B cell (primary cell): Measurements from ENCODE around the gene BCL7C. TPM values are rescaled to one million over a fixed set of nuclear protein-coding genes. Genes with fewer than 3 reads are reported as not detected.

Source experiments
- ATAC-seq: fragments of 200-7000 bp; cut with Tn5 transposase; one replicate; pipeline ENCODE4 v1.10.0; 2021; ENCODE audit warnings: low read depth, mild to moderate bottlenecking, moderate number of reproducible peaks, moderate library complexity
- CTCF ChIA-PET: fragments of 350-600 bp; sonication (Branson Sonifier 250); formaldehyde crosslinking; loops from one replicate; lab custom pipeline; 2021; ENCODE audit warnings: antibody characterized with exemption, inconsistent platforms; lab: Charles Lee
- POLR2A ChIA-PET: fragments of 350-600 bp; sonication (Branson Sonifier 250); formaldehyde crosslinking; loops from one replicate; lab custom pipeline; 2021; ENCODE audit warnings: antibody characterized with exemption; lab: Charles Lee
- DNase-seq: peaks from one replicate; pipeline ENCODE4 v3.0.0; 2013
- H2AFZ ChIP-seq: 2 replicates; pipeline ENCODE4 v1.6.1; 2012; ENCODE audit warnings: mild to moderate bottlenecking, low read depth, low read length; ENCODE audit not compliant: insufficient read depth, poor library complexity, severe bottlenecking
- H3K27ac ChIP-seq, 2 donors: 1 replicate in 1 of 2; 2 replicates in 1 of 2; pipeline ENCODE4 v1.5.1; 2012 to 2013; ENCODE audit warnings: low read length in 2 of 2, mild to moderate bottlenecking in 2 of 2, moderate library complexity in 1 of 2
- H3K27me3 ChIP-seq, 4 experiments: fragments of 200-600 bp in 1 of 4; sonication (generic) in 1 of 4; replicated peaks in 1 of 4; 1 replicate in 2 of 4; 2 replicates in 2 of 4; pipeline versions ENCODE4 v1.6.1 to v1.7.0; 2013 to 2016; ENCODE audit warnings: low read length in 3 of 4, mild to moderate bottlenecking in 2 of 4, mixed read lengths in 1 of 4, moderate library complexity in 1 of 4; ENCODE audit not compliant: insufficient read depth in 4 of 4, control insufficient read depth in 3 of 4; ENCODE audit errors: control extremely low read depth in 1 of 4
- H3K36me3 ChIP-seq, 2 experiments: replicated peaks in 1 of 2; 1 replicate in 1 of 2; 2 replicates in 1 of 2; pipeline versions ENCODE4 v1.6.1 to v1.7.1; 2013; ENCODE audit warnings: low read length in 1 of 2; ENCODE audit not compliant: insufficient read depth in 2 of 2, control insufficient read depth in 1 of 2; ENCODE audit errors: control extremely low read depth in 1 of 2, extremely low read depth in 1 of 2
- H3K4me1 ChIP-seq, 2 donors: fragments of 200-600 bp in 1 of 2; sonication (generic) in 1 of 2; 1 replicate in 1 of 2; 2 replicates in 1 of 2; pipeline versions ENCODE4 v1.5.1 to v1.6.1; 2013 to 2017; ENCODE audit warnings: low read length in 2 of 2; ENCODE audit not compliant: control insufficient read depth in 2 of 2, insufficient read depth in 2 of 2
- H3K4me2 ChIP-seq: replicated peaks from 2 replicates; pipeline ENCODE3; 2012; ENCODE audit warnings: mild to moderate bottlenecking, low read depth, low read length; ENCODE audit not compliant: poor library complexity, severe bottlenecking
- H3K4me3 ChIP-seq, 5 experiments: fragments of 200-600 bp in 1 of 5; sonication (generic) in 1 of 5; 1 replicate in 3 of 5; 2 replicates in 2 of 5; pipeline versions ENCODE4 v1.5.1 to v1.7.0; 2011 to 2016; ENCODE audit warnings: low read length in 4 of 5, mild to moderate bottlenecking in 4 of 5, low read depth in 2 of 5, control low read depth in 1 of 5, moderate library complexity in 1 of 5; ENCODE audit not compliant: insufficient read depth in 1 of 5; ENCODE audit errors: control extremely low read depth in 1 of 5, extremely low read depth in 1 of 5
- H3K79me2 ChIP-seq: fragments of 200-600 bp; sonication (generic); one replicate; pipeline ENCODE4 v1.6.0; 2016; ENCODE audit warnings: low read length; ENCODE audit not compliant: control insufficient read depth, insufficient read depth
- H3K9ac ChIP-seq: fragments of 200-600 bp; sonication (generic); 2 replicates; pipeline ENCODE4 v1.6.1; 2017; ENCODE audit warnings: mild to moderate bottlenecking, low read length, moderate library complexity
- H3K9me3 ChIP-seq, 3 donors: one replicate each; pipeline versions ENCODE4 v1.6.1 to v1.7.1; 2013; ENCODE audit warnings: low read length in 2 of 3; ENCODE audit not compliant: control insufficient read depth in 2 of 3, insufficient read depth in 1 of 3; ENCODE audit errors: control extremely low read depth in 1 of 3
- H4K20me1 ChIP-seq: 2 replicates; pipeline ENCODE4 v1.6.0; 2012; ENCODE audit warnings: mild to moderate bottlenecking, low read length; ENCODE audit not compliant: insufficient read depth, control insufficient read depth, poor library complexity, severe bottlenecking
- H3K27ac Mint-ChIP-seq: one replicate; pipeline ENCODE4 v1.8.0; 2021; ENCODE audit warnings: mixed read lengths
- H3K27me3 Mint-ChIP-seq: one replicate; pipeline ENCODE4 v1.8.0; 2021; ENCODE audit warnings: mixed read lengths
- H3K4me1 Mint-ChIP-seq: one replicate; pipeline ENCODE4 v1.8.0; 2021; ENCODE audit warnings: mixed read lengths
- H3K4me3 Mint-ChIP-seq: one replicate; pipeline ENCODE4 v1.8.0; 2021; ENCODE audit warnings: mixed read lengths
- H3K9me3 Mint-ChIP-seq: one replicate; pipeline ENCODE4 v1.8.0; 2022; ENCODE audit warnings: mixed read lengths; ENCODE audit not compliant: insufficient read depth
- CTCF ChIP-seq: fragments of 200-600 bp; IDR thresholded peaks from one replicate; pipeline ENCODE4 v1.8.0; 2022; ENCODE audit warnings: antibody characterized with exemption, mild to moderate bottlenecking
- EZH2 ChIP-seq: IDR thresholded peaks from 2 replicates; pipeline ENCODE4 v1.6.1; 2012; ENCODE audit warnings: borderline replicate concordance, low read depth, mild to moderate bottlenecking, moderate library complexity, low read length; ENCODE audit not compliant: insufficient read depth, poor library complexity, severe bottlenecking
- WGBS: methylation state at CpG from one replicate; pipeline ENCODE4 v1.1.5; 2013; ENCODE audit warnings: missing lambda C conversion rate; ENCODE audit not compliant: insufficient coverage; 5-methylcytosine and 5-hydroxymethylcytosine counted together
- intact Hi-C: fragments of 100-400 bp; cut with micrococcal nuclease; formaldehyde crosslinking; loops from one replicate; pipeline ENCODE4 v1.10.0; 2022
- polyA plus RNA-seq: library from polyadenylated mRNA; depleted of rRNA; stranded (reverse); fragments of >200 nt; gene quantifications from 2 replicates; pipeline ENCODE4 v1.2.3, GENCODE V29; 2012
- total RNA-seq, 2 donors: library from RNA; stranded (reverse); fragments of 120-200 nt in 1 of 2; gene quantifications; 1 replicate in 1 of 2; 2 replicates in 1 of 2; pipeline versions ENCODE4 v1.2.3 to v1.2.4, GENCODE V29; 2013 to 2022

Gene BCL7C
- total and polyA plus RNA-seq, 2 donors (not counting 1 experiment from before 2014, with no cell fraction given): 17.1 to 30.5 TPM

- no peaks in the 10 kb centered on the region for H3K9me3 ChIP-seq
- H4K20me1 ChIP-seq: no peaks in the 10 kb centered on the region
- no peaks in the 10 kb centered on the region for H3K4me1 Mint-ChIP-seq
- no peak overlapping the region for H3K4me2 ChIP-seq
- H2AFZ ChIP-seq: no peak overlapping the region
- no peak overlapping the region for H3K9ac ChIP-seq
- no peak overlapping the region for H3K4me3 ChIP-seq
- no peak overlapping the region for H3K27ac ChIP-seq
- no peaks in the 10 kb centered on the region for H3K9me3 Mint-ChIP-seq
- ATAC-seq (no peak), DNase-seq (no peak)
- H3K4me3 Mint-ChIP-seq: no peak overlapping the region
- no peaks in the 10 kb centered on the region for H3K27me3 Mint-ChIP-seq
- POLR2A ChIA-PET: no interaction called here
- TF ChIP-seq CTCF: no peak
- TF ChIP-seq EZH2: no peak
- no peaks in the 10 kb centered on the region for H3K27me3 ChIP-seq
- no peaks in the 10 kb centered on the region for H3K79me2 ChIP-seq
- no peaks in the 10 kb centered on the region for H3K36me3 ChIP-seq
- intact Hi-C loops: no loop called here
- no peak overlapping the region for H3K27ac Mint-ChIP-seq
- CTCF ChIA-PET: interaction anchor here (5.2 kb wide), 1 partner anchor 14 kb away, joined by 29 read pairs; no protein-coding TSS in a partner anchor
- H3K4me1 ChIP-seq: no peaks in the 10 kb centered on the region
- WGBS: 89% methylated on average over 2 of the region's 3 CpGs
Observed at GRCh38 chr16:30858111-30858495, 35.8 kb downstream of the BCL7C start.

DNA sequence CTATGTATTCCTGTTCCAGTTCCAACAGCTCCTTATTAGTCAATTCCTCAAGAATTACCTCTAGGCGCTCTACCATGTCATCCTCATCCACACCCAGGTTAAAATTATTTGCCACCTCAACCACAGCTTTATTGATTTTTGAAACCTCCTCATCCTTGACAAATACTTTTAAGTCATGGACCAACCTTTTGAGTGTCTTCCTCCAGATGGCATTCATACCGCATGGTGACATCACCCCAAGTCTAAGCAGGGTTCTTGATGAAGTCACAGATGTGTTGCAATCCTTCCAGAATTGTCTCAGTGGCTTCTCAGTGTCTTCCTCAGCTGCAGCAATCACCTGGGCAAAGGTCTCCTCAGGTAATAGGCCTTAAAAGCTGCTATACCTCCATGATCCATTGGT lies 40.1 kb downstream of the BCL7C start:
- no peak overlapping the region for H3K27ac ChIP-seq
- H3K4me1 ChIP-seq: no peaks in the 10 kb centered on the region
- ATAC-seq: no peak
- no peak for DNase-seq
- POLR2A ChIA-PET: no interaction called here
- no peak overlapping the region for H3K27ac Mint-ChIP-seq
- no peaks in the 10 kb centered on the region for H3K27me3 ChIP-seq
- H4K20me1 ChIP-seq: no peaks in the 10 kb centered on the region
- intact Hi-C loops: no loop called here
- no peak for TF ChIP-seq CTCF
- no peak for TF ChIP-seq EZH2
- no peaks in the 10 kb centered on the region for H3K79me2 ChIP-seq
- no peak overlapping the region for H3K4me3 ChIP-seq
- H3K9ac ChIP-seq: no peak overlapping the region
- no peaks in the 10 kb centered on the region for H3K36me3 ChIP-seq
- no peaks in the 10 kb centered on the region for H3K9me3 Mint-ChIP-seq
- H3K4me3 Mint-ChIP-seq: no peak overlapping the region
- no peaks in the 10 kb centered on the region for H3K4me1 Mint-ChIP-seq
- no peaks in the 10 kb centered on the region for H3K27me3 Mint-ChIP-seq
- H3K4me2 ChIP-seq: no peak overlapping the region
- no peaks in the 10 kb centered on the region for H3K9me3 ChIP-seq
- H2AFZ ChIP-seq: no peak overlapping the region
- CTCF ChIA-PET: interaction anchor here (0.6 to 5.2 kb wide), 3 partner anchors 9 to 55 kb away, joined by 3 to 29 read pairs (median 5); no protein-coding TSS in a partner anchor
- 96% methylated on average over 2 of the region's 2 CpGs for WGBS
